ENCODE data around the gene DACH1.

DNA sequence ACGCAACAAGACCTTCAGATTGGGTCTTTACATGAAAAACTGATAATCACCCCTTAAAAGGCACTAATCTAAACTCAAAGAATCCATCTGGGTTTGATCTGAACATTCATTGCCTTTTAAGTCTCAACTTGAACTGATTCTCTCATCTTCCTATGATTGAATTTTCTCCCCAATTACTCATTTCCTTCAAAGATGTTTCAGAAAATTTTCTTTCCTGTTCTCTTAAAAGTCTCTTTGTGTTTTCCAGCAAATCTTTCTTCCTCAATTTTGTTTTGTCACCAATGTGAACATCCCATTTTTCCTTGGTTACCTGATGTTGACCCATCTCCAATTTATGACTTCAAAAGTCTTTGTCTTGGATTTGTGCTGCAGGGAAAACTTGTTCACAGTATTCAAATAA is 234.3 kb downstream of the DACH1 start:
- TF ChIP-seq, protein P1, sequence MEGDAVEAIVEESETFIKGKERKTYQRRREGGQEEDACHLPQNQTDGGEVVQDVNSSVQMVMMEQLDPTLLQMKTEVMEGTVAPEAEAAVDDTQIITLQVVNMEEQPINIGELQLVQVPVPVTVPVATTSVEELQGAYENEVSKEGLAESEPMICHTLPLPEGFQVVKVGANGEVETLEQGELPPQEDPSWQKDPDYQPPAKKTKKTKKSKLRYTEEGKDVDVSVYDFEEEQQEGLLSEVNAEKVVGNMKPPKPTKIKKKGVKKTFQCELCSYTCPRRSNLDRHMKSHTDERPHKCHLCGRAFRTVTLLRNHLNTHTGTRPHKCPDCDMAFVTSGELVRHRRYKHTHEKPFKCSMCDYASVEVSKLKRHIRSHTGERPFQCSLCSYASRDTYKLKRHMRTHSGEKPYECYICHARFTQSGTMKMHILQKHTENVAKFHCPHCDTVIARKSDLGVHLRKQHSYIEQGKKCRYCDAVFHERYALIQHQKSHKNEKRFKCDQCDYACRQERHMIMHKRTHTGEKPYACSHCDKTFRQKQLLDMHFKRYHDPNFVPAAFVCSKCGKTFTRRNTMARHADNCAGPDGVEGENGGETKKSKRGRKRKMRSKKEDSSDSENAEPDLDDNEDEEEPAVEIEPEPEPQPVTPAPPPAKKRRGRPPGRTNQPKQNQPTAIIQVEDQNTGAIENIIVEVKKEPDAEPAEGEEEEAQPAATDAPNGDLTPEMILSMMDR (IDR thresholded peaks at IDR 0.05; ENCODE audit: low read depth, low read length), result no peak
- TF ChIP-seq, protein P2, sequence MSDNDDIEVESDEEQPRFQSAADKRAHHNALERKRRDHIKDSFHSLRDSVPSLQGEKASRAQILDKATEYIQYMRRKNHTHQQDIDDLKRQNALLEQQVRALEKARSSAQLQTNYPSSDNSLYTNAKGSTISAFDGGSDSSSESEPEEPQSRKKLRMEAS (IDR thresholded peaks at IDR 0.05; ENCODE audit: low read depth, low read length), result no peak
- TF ChIP-seq POLR2A (IDR thresholded peaks at IDR 0.05; ENCODE audit: extremely low read depth, insufficient read length), result no peak

Data from NB4 (cell line).